ENCODE results near the gene CXCL12. TPM values are rescaled to one million over a fixed set of nuclear protein-coding genes. Genes with fewer than 3 reads are reported as not detected.
A peak's percentile ranks its signal among the peaks of the same experiment; 100 is the strongest.

Gene CXCL12
- total and polyA plus RNA-seq, 2 of the 13 experiments (the other 11 are each of a cell fraction or from before 2014, with no cell fraction given) = not detected

GRCh38 chr10:44386546-44387052 is 1.7 kb upstream of the CXCL12 start:
- no TSS peak for BruUV-seq (replicated peaks)
- in situ Hi-C loops (cut with HindIII; ENCODE audit: extremely low pct_ligation_motif_present, low pct_unique_long_range_greater_than_20kb) (loop anchor here (5.0 to 10.0 kb wide), 2 partner anchors 502 to 714 kb away; no protein-coding TSS in a partner anchor), intact Hi-C loops (cut with micrococcal nuclease; ENCODE audit: unreplicated experiment) (loop anchor here (1.0 to 10.0 kb wide), 4 partner anchors 462 to 715 kb away; no protein-coding TSS in a partner anchor)
- DNase-seq (ENCODE audit: low spot score) (peak; percentile 35), FAIRE-seq (no peak), ATAC-seq (peak; percentile 96)
- Histone ChIP-seq H3K4me1 (ENCODE audit: insufficient read depth, low read length) (peaks cover 12% of the 10 kb centered on the region), H3K4me3 (replicated peaks in 1 of 3; ENCODE audit: insufficient read depth in 1 of 3, low read depth in 2 of 3, low read length in 3 of 3) (peak overlapping the region in 1 of 3 experiments; percentile 43; a peak in 1 of 6 replicates), H3K36me3 (replicated peaks in 1 of 2; ENCODE audit: control insufficient read depth in 1 of 2, insufficient read depth in 2 of 2, low read length in 2 of 2) (no peaks in the 10 kb centered on the region), H3K4me2 (ENCODE audit: low read depth, low read length) (peak overlapping the region; percentile 58), H3K27ac (ENCODE audit: extremely low read length, insufficient read depth, low read length) (no peak overlapping the region), H4K20me1 (ENCODE audit: insufficient read depth, low read length) (no peaks in the 10 kb centered on the region), H3K79me2 (ENCODE audit: insufficient read depth, low read length) (no peaks in the 10 kb centered on the region), H3K27me3 (ENCODE audit: control insufficient read depth in 1 of 2, insufficient read depth in 2 of 2, low read length in 2 of 2) (no peaks in the 10 kb centered on the region), H3K9ac (ENCODE audit: insufficient read depth, low read depth, low read length) (no peak overlapping the region), H3K9me3 (ENCODE audit: low read length) (no peaks in the 10 kb centered on the region), H2AFZ (ENCODE audit: low read length) (no peak overlapping the region)
- ChIA-PET CTCF (ENCODE audit: low intra/inter-chr PET ratio, low total read pairs) (interaction anchor here (1.5 to 2.1 kb wide), 4 partner anchors 215 to 715 kb away, joined by 5 to 16 read pairs (median 8); no protein-coding TSS in a partner anchor), POLR2A (no interaction called here)
- WGBS (ENCODE audit: low lambda C conversion rate) = 6% methylated on average over 20 of the region's 35 CpGs
- TF ChIP-seq STAG1 (CRISPR knock-in tag; IDR thresholded peaks at IDR 0.05) = peak; percentile 98
- TF ChIP-seq ZNF276 (CRISPR knock-in tag; IDR thresholded peaks at IDR 0.05; ENCODE audit: low read depth) = no peak
- TF ChIP-seq ZSCAN31 (CRISPR knock-in tag; IDR thresholded peaks at IDR 0.05; ENCODE audit: low read depth) = peak; percentile 42; the same call in 1 of the 2 replicates
- peak; percentile 50; the same call in 1 of the 2 replicates for TF ChIP-seq ZNF556 (CRISPR knock-in tag; IDR thresholded peaks at IDR 0.05; ENCODE audit: borderline replicate concordance)
- peak; percentile 43; the same call in 1 of the 2 replicates for TF ChIP-seq ZNF574 (CRISPR knock-in tag; IDR thresholded peaks at IDR 0.05)
- TF ChIP-seq ZNF687 (CRISPR knock-in tag; IDR thresholded peaks at IDR 0.05) = peak; percentile 73
- peak; percentile 23; the same call in 1 of the 2 replicates for TF ChIP-seq THAP11 (CRISPR knock-in tag; IDR thresholded peaks at IDR 0.05)
- peak; percentile 17; the same call in 1 of the 2 replicates for TF ChIP-seq THRA (CRISPR knock-in tag; IDR thresholded peaks at IDR 0.05; ENCODE audit: borderline replicate concordance)
- TF ChIP-seq YY1 (IDR thresholded peaks at IDR 0.05; ENCODE audit: insufficient read depth, insufficient replicate concordance, low read depth, low read length) = peak; percentile 62
- TF ChIP-seq MED1 (CRISPR knock-in tag; IDR thresholded peaks at IDR 0.05) = peak; percentile 35; the same call in 1 of the 2 replicates
- no peak for TF ChIP-seq ZNF784 (CRISPR knock-in tag; IDR thresholded peaks at IDR 0.05; ENCODE audit: borderline replicate concordance)

Data from HepG2 (cell line).